ENCODE results near the gene FAP.

The FAP gene

DNA sequence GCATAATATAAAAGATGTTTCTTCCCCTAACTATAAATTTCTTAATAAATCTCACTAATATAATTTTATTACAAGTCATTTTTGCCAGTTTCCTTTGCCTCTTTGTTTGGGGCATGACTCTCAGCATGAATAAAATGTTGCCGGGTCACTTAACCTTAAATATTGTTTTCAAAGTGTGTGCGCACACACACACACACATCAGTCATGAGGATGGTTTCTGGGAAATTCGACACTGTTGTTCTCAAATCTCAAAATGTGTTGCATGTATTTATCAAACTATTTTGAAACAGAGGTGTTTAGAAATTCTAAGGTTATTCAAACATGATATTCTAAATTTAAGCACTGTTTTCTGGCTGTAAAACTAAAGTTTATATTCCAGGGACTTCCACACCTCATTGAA lies 31.5 kb downstream of the FAP start:
- no peak overlapping the region for H3K27ac ChIP-seq (ENCODE audit: low read depth, low read length)
- H3K9ac ChIP-seq (ENCODE audit: low read length): no peak overlapping the region
- no peaks in the 10 kb centered on the region for H3K4me1 ChIP-seq (ENCODE audit: insufficient read depth, low read length)
- no peaks in the 10 kb centered on the region for H3K36me3 ChIP-seq (ENCODE audit: insufficient read depth, low read length)
- no peaks in the 10 kb centered on the region for H3K9me3 ChIP-seq (ENCODE audit: low read length)
- no peaks in the 10 kb centered on the region for H3K27me3 ChIP-seq (ENCODE audit: control insufficient read depth in 1 of 2, insufficient read depth in 2 of 2, low read length in 2 of 2)
- H3K4me3 ChIP-seq (ENCODE audit: low read depth in 1 of 2, low read length in 2 of 2): no peak overlapping the region

DNA sequence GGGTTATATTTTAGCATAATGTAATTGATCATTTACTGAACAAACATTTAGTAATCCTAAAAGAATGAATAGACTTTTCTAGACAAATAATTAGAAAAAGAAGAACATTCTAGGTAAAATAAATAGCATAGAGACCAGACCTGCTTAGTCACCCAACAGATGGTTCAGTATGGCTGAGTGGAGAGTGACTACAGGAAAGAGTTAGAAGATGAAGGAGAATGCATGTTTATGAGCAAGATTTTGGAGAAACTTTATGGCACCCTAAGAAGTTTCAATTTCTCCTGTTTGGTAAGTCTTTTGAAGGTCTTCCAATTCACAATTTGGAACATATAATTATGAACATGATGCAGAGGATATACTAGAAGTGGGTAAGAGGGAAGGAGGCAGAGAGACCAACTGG lies 32.9 kb downstream of the FAP start:
- Histone ChIP-seq H3K36me3 (ENCODE audit: insufficient read depth, low read length) (no peaks in the 10 kb centered on the region), H3K9ac (ENCODE audit: low read length) (no peak overlapping the region), H3K4me1 (ENCODE audit: insufficient read depth, low read length) (no peaks in the 10 kb centered on the region), H3K27me3 (ENCODE audit: control insufficient read depth in 1 of 2, insufficient read depth in 2 of 2, low read length in 2 of 2) (no peaks in the 10 kb centered on the region), H3K9me3 (ENCODE audit: low read length) (no peaks in the 10 kb centered on the region), H3K27ac (ENCODE audit: low read depth, low read length) (no peak overlapping the region), H3K4me3 (ENCODE audit: low read depth in 1 of 2, low read length in 2 of 2) (no peak overlapping the region)

DNA sequence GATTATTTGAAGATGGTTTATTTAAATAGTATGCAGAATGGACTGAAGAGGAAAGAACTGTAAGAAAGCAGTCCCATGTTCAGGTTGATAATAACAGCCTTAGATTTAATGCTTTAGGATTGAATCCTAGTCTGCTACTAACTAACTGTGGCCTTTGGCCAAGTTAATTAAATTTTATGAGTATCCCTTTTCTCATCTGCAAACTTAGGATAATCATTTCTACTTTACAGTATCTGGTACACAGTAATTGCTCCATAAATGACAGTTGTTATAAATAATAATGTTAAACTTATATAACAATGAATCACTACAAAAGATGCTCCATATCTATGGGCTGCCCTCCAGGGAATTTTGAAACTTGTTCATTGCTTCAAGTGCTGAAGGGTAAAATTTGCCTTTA lies 41.0 kb downstream of the FAP start:
- Histone ChIP-seq H3K4me3 (ENCODE audit: low read depth in 1 of 2, low read length in 2 of 2) (no peak overlapping the region), H3K9me3 (ENCODE audit: low read length) (no peaks in the 10 kb centered on the region), H3K9ac (ENCODE audit: low read length) (no peak overlapping the region), H3K27ac (ENCODE audit: low read depth, low read length) (no peak overlapping the region), H3K27me3 (ENCODE audit: control insufficient read depth in 1 of 2, insufficient read depth in 2 of 2, low read length in 2 of 2) (no peaks in the 10 kb centered on the region), H3K4me1 (ENCODE audit: insufficient read depth, low read length) (no peaks in the 10 kb centered on the region), H3K36me3 (ENCODE audit: insufficient read depth, low read length) (no peaks in the 10 kb centered on the region)

DNA sequence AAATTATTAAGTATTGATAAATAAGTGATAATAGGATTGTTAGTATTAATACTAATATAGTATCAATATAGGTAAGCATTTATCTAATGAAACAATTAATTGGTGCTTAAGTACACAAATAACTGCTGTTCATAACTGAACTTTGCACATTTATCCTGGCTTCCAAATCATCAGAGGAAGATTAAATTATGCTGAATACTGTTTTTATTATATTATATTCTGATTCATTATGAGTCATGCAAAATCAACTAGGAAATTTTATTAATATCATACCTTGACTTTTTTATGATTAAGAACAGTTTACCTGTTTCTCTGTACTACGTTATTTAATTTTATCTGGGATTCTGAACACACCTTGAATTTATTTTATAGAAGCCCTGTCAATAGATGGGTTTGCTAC lies 42.6 kb downstream of the FAP start:
- no peaks in the 10 kb centered on the region for H3K27me3 ChIP-seq (ENCODE audit: control insufficient read depth in 1 of 2, insufficient read depth in 2 of 2, low read length in 2 of 2)

DNA sequence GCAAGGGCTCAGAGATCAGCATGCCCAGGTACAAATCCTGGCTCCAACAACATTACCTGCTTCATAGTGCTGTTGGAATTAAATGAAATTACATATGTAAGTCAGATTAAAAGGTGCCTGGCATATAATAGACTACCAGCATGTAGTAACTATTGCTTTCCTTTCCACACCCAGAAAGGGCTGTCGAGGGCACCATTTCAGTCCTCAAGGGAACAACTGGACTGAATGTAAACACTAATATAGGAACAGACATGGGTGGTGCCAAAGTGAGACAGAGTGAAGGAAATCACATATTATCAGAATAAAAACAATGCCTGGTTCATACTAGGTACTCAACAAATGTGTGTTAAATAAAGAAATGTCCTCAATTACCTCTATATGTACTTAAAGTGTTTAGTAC lies 43.3 kb downstream of the FAP start:
- Histone ChIP-seq H3K9me3 (ENCODE audit: low read length) (no peaks in the 10 kb centered on the region), H3K9ac (ENCODE audit: low read length) (no peak overlapping the region), H3K4me3 (ENCODE audit: low read depth in 1 of 2, low read length in 2 of 2) (no peak overlapping the region), H3K27me3 (ENCODE audit: control insufficient read depth in 1 of 2, insufficient read depth in 2 of 2, low read length in 2 of 2) (no peaks in the 10 kb centered on the region), H3K36me3 (ENCODE audit: insufficient read depth, low read length) (no peaks in the 10 kb centered on the region), H3K27ac (ENCODE audit: low read depth, low read length) (no peak overlapping the region), H3K4me1 (ENCODE audit: insufficient read depth, low read length) (no peaks in the 10 kb centered on the region)

More for the DNA sequence above, 42.6 kb downstream of the FAP start:
- Histone ChIP-seq H3K27ac (ENCODE audit: low read depth, low read length) (no peak overlapping the region), H3K4me1 (ENCODE audit: insufficient read depth, low read length) (no peaks in the 10 kb centered on the region), H3K9me3 (ENCODE audit: low read length) (no peaks in the 10 kb centered on the region), H3K4me3 (ENCODE audit: low read depth in 1 of 2, low read length in 2 of 2) (no peak overlapping the region), H3K9ac (ENCODE audit: low read length) (no peak overlapping the region), H3K36me3 (ENCODE audit: insufficient read depth, low read length) (no peaks in the 10 kb centered on the region)

DNA sequence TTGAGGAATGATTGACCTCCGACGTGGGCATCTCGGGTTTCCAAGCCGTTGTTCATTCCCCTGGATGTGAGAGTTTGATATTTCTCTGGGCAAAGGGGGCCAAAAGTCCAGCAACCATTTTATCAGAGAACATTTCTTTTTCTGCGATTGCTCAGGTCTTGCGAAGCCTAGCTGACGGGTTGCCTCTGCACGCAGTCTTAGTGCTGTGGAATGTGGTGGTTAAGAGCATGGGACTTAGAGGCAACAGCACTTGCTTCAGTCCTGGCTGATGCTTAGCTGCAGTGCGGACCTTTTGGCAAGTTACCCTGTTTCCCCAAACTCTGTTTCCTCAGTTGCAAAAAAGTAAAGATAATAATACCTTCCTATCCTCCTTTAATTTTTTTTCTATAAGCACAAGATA lies 45.0 kb downstream of the FAP start:
- H3K9me3 ChIP-seq (ENCODE audit: low read length): no peaks in the 10 kb centered on the region
- no peak overlapping the region for H3K4me3 ChIP-seq (ENCODE audit: low read depth in 1 of 2, low read length in 2 of 2)
- no peak overlapping the region for H3K9ac ChIP-seq (ENCODE audit: low read length)
- H3K27ac ChIP-seq (ENCODE audit: low read depth, low read length): no peak overlapping the region
- H3K27me3 ChIP-seq (ENCODE audit: control insufficient read depth in 1 of 2, insufficient read depth in 2 of 2, low read length in 2 of 2): no peaks in the 10 kb centered on the region
- H3K4me1 ChIP-seq (ENCODE audit: insufficient read depth, low read length): no peaks in the 10 kb centered on the region
- H3K36me3 ChIP-seq (ENCODE audit: insufficient read depth, low read length): no peaks in the 10 kb centered on the region

DNA sequence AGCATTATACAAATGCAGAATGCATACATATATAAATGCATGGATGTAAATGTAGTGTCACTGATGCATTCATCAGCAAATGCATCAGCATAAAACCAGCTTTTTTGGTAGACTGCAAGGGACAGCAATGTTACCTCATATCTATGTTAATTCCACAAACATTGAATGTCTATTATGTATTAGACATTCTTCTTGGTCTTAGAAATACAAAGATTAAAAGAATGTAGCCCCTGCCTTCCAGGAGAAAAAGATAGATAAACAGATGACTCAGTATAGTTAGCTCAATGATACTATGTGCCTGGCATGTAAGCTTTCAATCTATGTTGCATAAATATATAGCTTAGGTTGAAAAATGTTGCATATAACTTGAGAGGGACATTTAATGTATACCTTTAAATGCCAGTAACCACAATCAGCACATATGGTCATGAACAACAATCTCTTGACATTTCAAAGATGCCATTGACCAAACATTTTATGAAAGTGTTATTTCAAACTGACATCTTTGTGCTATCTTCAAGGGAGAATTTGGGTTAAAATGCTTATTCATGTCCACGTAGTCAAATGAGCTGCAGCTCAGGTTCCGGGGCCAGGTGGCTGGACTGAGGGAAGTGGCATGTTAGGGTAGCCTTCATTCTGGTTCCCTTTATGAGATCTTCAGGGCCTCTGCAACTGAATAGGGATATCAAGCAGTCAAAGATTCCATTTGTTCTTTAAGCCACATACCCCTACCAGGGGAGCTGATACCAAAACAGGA lies 46.0 kb downstream of the FAP start:
- no peaks in the 10 kb centered on the region for H3K9me3 ChIP-seq (ENCODE audit: low read length)
- H3K27ac ChIP-seq (ENCODE audit: low read depth, low read length): no peak overlapping the region
- no peaks in the 10 kb centered on the region for H3K36me3 ChIP-seq (ENCODE audit: insufficient read depth, low read length)
- no peaks in the 10 kb centered on the region for H3K4me1 ChIP-seq (ENCODE audit: insufficient read depth, low read length)
- no peak overlapping the region for H3K4me3 ChIP-seq (ENCODE audit: low read depth in 1 of 2, low read length in 2 of 2)
- H3K9ac ChIP-seq (ENCODE audit: low read length): no peak overlapping the region
- no peaks in the 10 kb centered on the region for H3K27me3 ChIP-seq (ENCODE audit: control insufficient read depth in 1 of 2, insufficient read depth in 2 of 2, low read length in 2 of 2)

DNA sequence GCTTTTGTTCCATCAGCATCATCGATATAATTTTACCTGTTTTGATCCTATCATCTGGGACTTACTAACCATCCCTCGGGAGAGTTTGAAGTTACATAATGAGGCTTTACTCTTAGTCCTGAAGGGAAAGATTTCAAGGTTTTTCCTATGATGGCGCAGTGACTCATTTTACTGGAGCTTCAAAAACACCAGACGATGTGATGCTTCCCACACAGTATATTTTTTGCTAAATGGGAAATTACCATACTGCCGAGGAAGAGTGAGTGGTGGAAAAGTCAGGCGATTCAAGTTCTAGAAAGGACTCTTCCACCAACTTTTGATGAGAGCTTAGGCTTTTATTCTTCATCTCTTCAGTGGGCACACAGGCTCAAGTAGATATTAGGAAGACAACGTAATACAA lies 46.6 kb downstream of the FAP start:
- no peaks in the 10 kb centered on the region for H3K27me3 ChIP-seq (ENCODE audit: control insufficient read depth in 1 of 2, insufficient read depth in 2 of 2, low read length in 2 of 2)
- H3K36me3 ChIP-seq (ENCODE audit: insufficient read depth, low read length): no peaks in the 10 kb centered on the region
- H3K27ac ChIP-seq (ENCODE audit: low read depth, low read length): no peak overlapping the region
- no peak overlapping the region for H3K4me3 ChIP-seq (ENCODE audit: low read depth in 1 of 2, low read length in 2 of 2)
- no peaks in the 10 kb centered on the region for H3K9me3 ChIP-seq (ENCODE audit: low read length)
- H3K4me1 ChIP-seq (ENCODE audit: insufficient read depth, low read length): no peaks in the 10 kb centered on the region
- no peak overlapping the region for H3K9ac ChIP-seq (ENCODE audit: low read length)

DNA sequence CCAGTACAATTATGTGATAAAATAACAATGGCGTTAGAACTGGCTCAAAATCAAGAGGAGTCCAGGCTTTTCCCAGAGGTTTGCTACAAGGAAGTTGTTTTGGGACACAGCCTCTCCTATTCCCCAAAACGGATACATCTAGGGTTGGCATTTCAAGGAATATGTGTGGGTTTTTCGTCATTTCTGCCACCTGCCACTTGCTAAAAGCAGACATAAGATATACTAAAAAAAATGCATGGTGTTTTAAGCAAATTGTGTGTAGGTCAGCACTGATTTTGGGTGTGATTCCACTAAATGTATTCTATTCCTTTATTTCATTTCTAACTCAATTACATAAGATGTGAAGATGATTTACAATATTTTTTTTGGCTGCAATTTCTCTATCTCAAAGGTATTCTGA lies 54.8 kb downstream of the FAP start:
- H3K36me3 ChIP-seq (ENCODE audit: insufficient read depth, low read length): no peaks in the 10 kb centered on the region
- H3K9me3 ChIP-seq (ENCODE audit: low read length): no peaks in the 10 kb centered on the region
- no peak overlapping the region for H3K4me3 ChIP-seq (ENCODE audit: low read depth in 1 of 2, low read length in 2 of 2)
- no peak overlapping the region for H3K27ac ChIP-seq (ENCODE audit: low read depth, low read length)
- no peak overlapping the region for H3K9ac ChIP-seq (ENCODE audit: low read length)
- no peaks in the 10 kb centered on the region for H3K4me1 ChIP-seq (ENCODE audit: insufficient read depth, low read length)
- no peaks in the 10 kb centered on the region for H3K27me3 ChIP-seq (ENCODE audit: control insufficient read depth in 1 of 2, insufficient read depth in 2 of 2, low read length in 2 of 2)

DNA sequence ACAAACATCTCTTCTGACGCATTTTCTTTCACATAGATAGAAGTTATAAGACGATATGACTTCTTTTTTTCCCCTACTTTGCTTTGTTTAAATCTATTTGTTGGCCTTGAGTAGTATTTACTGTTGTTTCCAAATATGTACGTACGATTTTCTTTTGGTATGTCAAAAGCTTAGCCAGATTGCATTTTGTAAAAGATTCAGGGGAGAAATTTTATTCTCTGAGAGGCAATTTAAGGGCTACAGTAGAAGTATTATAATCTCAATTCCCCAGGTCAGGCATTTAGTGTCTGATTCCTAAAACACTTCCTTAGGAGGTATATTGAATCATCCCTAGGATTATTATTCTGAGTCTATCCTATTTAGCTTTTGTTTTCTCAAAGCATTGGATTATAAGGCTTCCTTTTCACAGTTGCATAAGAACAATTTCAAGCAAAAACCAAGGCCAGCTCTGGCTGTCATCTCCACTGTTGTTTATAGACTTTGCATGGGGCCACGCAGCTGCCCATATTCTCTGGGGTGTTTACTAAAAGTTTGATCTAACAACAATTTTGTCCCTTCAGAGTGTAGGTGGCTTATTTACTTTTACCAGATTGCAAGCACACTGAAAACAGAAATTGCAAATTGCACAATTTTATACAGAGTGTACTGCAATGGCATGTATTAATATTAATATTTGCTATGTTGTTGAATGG lies 57.6 kb downstream of the FAP start:
- Histone ChIP-seq H3K27ac (ENCODE audit: low read depth, low read length) (no peak overlapping the region), H3K4me1 (ENCODE audit: insufficient read depth, low read length) (no peaks in the 10 kb centered on the region), H3K27me3 (ENCODE audit: control insufficient read depth in 1 of 2, insufficient read depth in 2 of 2, low read length in 2 of 2) (no peaks in the 10 kb centered on the region), H3K9ac (ENCODE audit: low read length) (no peak overlapping the region), H3K36me3 (ENCODE audit: insufficient read depth, low read length) (no peaks in the 10 kb centered on the region), H3K4me3 (ENCODE audit: low read depth in 1 of 2, low read length in 2 of 2) (no peak overlapping the region), H3K9me3 (ENCODE audit: low read length) (no peaks in the 10 kb centered on the region)

DNA sequence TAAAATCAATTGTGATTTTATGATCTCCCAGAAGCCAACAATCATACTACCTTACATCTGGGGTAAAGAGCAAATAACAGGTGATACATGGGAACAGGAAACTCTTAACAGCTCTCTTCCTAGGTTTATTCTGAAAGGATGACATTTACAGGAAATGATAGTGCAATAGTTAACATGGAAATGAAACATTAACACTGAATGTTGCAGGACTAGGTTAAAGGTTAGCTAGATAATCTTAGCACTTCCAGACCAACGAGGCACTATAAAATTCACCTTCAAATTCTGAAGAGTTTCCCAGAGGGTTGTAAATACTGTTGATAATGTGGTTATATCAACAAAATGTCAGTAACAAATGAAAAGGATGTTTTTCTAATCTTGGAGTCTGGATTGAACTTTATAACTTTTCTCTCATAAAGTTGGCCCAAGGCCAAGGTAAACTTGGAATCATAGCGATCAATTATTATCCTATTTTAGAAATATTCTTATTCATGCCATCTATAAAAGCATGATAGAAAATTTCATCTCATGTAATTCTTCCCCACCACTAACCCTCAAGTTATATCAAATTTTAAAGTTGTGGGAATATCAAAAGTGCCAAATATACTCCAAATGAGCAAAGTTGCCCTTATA lies 58.3 kb downstream of the FAP start:
- H3K4me1 ChIP-seq (ENCODE audit: insufficient read depth, low read length): no peaks in the 10 kb centered on the region
- no peak overlapping the region for H3K9ac ChIP-seq (ENCODE audit: low read length)
- H3K9me3 ChIP-seq (ENCODE audit: low read length): no peaks in the 10 kb centered on the region
- no peaks in the 10 kb centered on the region for H3K27me3 ChIP-seq (ENCODE audit: control insufficient read depth in 1 of 2, insufficient read depth in 2 of 2, low read length in 2 of 2)
- H3K27ac ChIP-seq (ENCODE audit: low read depth, low read length): no peak overlapping the region
- no peaks in the 10 kb centered on the region for H3K36me3 ChIP-seq (ENCODE audit: insufficient read depth, low read length)
- no peak overlapping the region for H3K4me3 ChIP-seq (ENCODE audit: low read depth in 1 of 2, low read length in 2 of 2)

All from muscle layer of colon (tissue), 2 donors.